GM21515 (cell line): ENCODE data around the gene HOXD13.

Experiments used
- ATAC-seq: cut with Tn5 transposase; IDR thresholded peaks from one replicate; pipeline ENCODE4 v1.9.1; 2021; ENCODE audit not compliant: unreplicated experiment

Gene HOXD13

DNA sequence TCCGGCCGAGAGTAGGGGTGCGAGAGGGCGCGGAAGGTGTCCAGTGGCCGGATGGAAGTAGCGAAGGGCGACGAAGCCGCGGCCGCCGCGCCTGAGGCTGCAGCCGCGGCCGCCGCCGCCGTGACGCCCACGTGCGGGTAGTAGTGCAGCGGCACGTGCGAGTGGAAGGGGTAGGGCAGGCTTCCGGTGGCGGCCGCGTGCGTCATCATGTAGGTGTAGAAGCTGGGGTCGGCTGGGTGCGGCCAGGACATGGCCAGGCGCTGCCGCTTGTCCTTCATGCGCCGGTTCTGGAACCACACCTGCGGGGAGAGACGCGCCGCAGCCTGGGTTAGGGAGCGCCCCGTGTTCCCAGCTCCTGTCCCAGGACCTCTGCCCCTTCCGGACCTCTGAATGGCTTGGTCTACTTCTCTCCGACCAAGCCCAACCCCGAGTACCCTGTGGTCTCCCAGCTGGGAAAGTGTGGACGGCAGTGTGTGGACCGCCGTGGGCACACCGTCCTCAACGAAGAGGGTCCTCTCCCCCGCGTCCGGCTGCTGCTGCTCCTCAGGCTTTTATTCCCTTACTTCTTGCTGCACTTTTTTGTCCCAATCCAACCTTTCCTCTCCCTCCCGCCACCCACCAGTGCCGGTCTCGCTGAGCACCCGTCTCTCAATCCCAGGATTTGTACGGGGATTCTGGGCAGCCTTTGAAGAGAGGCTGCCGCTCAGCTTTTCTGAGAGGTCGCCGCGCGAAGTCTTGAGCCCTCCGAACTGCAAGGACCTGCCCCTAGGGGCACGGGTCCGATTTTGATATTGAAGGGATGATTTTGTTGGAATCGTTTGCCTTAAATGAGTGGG lies 11.8 kb upstream of the HOXD13 start:
- no peak for ATAC-seq

DNA sequence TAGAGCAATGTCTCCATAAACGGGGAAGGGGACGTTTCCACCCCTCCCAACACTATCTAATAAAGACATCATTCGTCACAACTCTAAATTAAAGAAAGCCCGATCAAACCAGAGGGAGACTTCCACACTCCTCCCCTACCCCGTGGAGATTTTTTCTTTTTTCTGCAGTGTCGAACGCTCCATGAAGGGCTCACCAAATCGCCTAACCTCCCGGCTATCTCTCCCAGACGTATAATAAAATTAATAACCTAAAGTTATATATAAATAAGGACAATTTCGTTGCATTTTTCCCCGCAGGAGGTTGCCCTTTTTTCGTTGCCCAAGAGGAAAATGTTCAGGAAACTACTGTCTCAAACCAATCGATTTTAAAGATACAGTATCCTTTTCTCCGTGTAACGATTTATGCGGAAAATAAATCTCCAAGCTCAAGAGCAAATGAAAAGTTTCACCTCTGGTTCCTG lies 11.1 kb upstream of the HOXD13 start:
- ATAC-seq = no peak

DNA sequence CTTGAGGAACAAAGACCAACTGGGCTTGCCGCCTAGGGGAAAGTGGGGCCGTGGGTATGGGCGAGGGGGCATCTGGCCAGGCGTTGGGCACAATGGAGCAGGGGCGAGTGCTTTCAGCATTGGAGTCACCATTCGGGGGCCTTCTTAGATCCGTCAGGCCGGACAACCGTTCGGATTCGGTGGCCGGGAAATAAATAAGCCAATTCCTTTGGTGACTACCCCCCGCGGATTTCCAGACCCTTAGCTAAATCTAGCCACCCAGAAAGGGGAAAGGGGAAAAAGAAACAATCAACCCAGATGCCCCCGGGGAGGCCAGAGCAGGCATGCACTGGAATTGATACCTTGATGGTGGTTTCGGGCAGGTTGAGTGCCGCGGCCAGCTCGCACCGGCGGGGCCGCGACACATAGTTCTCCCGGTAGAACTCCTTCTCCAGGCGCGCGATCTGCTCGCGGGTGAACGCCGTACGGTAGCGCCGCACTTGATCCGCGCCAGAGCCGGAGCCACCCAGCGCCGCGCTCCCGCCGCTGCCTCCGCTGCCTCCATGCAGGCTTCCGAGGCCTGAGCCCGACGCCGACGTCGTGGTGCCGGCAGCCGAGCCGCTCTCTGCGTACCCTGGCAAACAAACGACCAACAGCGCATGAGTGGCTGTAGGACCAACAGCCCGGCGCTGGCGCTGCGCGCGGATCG lies 10.5 kb upstream of the HOXD13 start:
- ATAC-seq = no peak

DNA sequence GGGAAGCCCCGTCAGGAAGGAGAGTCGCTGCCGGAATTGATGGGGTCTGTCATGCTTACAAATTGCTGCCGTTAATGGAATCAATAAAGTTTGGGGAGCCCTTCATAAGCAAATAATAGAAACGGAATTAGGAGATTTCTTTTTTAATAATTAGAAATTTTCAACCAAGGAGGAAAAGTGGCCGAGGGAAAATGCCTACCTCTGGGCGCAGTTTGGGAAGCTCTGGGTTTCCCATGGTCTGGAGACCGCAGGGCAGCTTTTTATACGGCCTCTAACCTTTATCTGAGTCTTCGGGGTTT lies 10.0 kb upstream of the HOXD13 start:
- ATAC-seq = no peak

DNA sequence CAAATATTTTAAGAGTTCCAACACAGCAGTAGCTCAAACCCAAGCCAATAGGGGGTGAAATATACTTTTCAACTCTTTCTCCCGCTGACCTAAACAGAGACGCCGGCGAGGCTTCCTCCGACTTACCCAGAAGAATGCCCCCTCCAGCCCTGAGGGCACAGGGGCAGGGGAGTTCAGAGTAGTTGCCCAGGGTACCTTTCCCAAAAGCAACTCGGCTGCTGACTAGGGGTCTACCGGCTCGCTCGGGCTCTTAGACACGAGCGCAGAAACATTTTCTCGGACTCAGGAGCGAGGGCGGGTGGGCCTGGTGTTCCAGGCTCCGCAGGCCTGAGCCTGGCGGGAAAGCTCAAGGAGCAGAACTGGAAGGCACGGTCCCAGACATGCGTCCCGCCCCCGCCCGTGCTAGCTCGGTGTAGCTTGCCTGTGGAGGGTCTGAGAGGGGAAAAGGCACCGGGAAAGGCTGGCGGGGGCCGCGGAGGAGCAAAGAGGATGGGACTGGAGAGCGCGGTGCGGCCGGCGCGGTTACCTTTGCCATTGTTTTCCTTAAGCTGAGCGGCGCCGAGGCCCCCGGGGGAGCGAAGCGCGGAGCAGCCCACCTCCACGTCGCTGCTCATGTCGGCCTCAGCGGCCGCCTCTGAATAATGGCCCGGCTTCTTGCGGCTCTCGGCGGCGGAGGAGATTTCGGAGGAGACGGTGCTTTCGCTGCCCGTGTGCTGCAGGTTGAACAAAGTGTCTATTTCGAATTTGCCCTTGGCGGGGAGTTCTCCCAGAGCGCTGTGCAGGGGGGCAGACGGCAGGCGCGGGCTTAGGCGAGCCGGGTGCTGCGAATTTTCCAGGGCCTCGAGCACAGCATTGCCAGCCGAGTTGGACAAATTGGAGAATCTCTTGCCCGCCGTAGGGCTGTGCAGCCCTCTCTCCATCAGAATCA lies 9.4 kb upstream of the HOXD13 start:
- no peak for ATAC-seq

DNA sequence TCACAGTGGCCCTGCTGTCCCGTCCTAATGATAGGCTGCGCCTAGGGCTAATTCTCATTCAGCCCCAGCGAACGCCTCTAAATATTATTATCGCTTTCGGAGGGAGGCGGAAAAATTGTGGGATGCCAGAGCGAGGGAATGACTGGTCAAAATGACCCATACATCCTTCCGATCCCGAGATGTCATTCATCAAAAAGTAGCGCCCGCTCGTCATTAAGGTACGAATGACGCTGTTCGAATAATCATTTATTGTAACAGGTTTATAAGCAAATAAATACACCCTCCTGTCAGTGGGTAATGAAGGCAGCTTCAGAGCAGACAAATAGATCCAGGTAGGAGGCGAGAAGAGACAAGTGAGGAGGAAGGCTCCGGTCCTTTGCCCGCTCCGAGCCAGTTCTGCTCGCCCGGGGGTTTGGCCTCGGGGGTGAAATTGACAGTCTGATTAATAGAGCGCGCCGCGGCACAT lies 8.7 kb upstream of the HOXD13 start, which contains the start of gene EVX2:
EVX2 (minus strand) TSS at position 167 of the 466 bp plus-strand sequence. CDS start 186 bp downstream, outside the sequence.
- ATAC-seq = no peak

DNA sequence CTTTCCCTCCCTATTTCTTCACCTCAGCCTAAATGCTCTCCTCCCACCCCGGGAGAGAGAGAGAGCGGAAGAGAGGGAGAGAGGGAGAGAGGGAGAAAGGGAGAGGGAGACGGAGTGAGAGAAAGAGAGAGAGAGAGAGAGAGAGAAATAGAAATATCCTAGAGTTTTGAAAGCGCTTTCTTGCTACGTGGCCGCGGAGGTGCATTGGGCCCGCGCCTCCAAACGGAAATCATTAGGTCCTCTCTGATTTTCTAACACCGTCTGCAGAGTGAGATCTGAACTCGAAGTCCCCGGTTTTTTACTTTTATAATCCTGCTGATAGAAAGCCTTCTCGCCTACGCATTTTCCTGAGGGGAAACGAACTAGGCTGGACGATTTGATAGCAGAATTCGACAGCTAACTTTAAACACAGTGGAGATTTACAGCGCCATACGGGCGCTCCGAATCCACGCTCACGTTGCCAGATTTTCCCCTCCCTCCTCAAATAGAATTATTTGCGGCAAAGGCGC lies 7.9 kb upstream of the HOXD13 start:
- no peak for ATAC-seq

DNA sequence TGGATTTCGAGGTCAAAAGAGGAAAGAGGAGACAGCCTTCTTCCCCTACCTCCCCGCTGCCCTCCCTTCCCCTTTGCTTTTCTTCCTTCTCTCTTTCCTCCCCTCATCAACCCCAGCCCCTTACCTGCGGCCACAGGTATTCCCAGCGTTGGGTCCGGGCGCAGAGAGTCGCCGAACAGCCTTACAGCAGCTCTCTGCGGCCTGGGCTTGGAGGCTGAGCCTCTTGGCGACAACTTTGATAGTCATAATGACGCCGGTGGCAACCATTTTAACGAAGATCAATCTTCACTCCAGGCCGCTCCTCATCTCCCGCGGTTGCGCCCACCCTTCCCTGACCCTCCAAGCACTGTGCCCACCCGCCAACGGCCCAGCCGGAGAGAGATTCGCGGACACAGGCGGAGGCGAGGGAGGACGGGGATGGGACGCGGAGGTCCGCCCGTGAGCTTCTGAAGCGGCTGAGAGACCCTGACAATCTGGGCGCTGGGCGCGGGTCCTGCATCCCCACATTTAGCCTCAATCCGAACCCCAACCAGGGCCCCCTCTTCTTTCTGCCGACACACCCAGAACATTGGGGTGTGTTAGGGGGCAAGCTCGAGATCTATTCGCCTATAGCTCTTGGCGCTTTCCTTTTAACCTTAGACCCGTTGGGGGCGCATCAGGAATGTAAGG lies 7.3 kb upstream of the HOXD13 start:
- no peak for ATAC-seq

DNA sequence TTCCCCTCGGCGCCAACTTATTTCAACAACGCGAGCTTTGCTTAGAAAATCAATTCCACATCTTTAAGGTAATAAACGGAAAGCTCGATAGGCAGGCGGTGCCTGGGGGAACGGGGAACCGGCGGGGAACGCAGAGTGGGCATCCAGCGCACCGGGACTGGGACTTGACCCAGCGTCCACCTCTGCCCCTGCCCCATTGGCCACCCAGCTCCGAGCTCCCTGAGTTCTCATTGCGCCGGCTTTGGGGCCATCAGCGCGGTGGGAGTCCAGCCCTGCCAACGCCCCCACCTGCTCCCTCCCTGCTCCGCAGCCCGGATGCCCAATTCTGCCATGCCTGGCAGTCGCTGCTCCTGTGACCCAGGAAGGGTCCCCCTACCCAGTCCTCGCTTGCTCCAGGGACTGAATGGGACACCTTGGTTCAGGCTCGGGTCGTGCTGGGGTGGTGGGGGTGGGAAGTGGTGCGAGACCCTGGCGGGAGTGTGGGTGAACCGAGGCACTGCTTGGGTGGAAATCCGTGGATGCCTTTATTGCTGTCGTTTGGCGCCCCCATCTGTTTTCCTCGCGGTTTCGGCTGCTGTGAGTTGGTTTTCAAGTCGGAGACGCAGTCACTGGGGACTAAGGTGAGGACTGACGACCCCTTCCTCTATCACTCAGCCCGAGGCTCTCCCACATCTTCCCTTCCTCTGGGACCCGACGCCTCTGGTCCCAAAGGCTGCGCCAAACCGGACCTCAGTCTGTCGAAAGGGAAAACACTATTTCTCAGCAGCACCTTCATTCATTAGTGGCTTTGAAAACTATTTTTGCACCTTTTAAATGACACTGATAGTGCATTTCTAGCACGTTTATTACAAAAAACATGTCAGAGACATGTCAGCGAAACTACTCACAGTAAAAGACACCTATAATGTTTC lies 6.4 kb upstream of the HOXD13 start:
- ATAC-seq = no peak

DNA sequence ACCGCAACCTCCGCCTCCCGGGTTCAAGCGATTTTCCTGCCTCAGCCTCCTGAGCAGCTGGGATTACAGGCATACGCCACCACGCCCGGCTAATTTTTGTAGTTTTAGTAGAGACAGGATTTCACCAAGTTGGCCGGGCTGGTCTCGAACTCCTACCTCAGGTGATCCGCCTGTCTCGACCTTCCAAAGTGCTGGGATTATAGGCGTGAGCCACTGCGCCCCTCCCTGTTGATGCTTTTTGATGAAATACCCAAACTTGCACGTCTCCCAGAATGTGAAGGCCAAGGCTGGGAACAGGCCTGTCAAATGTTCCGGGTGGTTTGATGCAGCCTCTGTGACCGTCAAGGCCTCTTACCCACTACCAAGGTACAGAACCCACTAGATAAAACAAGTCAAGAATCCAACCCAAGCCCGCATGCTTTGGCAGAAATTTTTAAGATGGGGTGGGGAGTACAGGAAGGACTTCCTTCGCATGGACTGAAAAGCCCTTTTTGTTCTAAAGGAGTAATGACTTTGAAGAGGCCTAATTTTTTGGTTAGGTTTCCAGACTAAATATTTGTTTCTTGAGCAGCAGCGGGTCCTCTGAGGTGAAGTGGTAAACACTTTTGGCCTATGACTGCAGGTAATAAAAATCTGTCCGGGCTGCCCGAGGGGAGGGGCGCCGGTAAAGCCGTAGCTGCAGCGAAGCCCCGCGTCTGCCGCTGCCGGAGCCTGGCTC lies 5.0 kb upstream of the HOXD13 start:
- no peak for ATAC-seq

DNA sequence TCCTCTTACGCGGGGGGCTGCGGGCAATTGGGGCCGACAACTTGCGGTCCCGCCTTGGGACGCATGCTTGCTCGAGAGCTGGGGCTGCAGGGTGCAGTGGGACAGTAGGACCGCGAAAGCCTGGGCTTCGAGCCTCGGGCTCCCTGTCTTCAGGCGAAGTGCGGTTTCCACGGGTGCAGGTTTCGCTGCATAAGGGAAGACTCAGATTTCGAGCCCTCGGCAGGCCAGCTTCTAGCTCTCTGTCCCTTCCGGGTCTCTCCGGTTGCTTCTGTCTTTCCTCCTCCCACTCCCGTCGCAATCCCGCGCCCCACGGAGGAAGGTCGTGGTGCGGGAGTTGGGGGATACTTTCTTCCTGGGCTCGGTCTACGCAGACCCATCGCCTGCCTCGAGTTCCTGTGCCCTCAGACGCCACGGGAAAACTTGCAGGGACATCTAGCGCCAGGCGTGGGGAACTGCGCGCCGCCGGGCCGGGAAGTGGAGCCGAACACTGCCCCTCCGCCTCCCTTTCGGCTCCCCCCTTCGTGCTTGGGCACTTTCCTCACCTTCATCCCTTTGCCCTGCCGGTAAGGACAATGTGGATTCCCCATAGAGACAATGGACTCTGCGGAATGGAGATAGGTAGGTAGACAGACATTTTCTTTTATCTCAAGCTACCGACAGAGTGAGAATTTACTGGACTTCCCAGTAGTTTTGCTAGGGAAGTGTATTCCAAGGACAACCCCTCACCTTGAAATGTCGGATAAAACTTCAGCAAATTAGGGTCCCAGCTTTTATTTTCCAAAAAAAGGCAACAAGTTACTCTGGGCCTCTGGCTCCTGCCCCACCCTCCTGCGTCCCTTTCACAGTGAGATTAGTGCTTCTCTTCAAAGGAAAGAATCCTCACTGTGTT lies 4.2 kb upstream of the HOXD13 start:
- ATAC-seq = no peak

DNA sequence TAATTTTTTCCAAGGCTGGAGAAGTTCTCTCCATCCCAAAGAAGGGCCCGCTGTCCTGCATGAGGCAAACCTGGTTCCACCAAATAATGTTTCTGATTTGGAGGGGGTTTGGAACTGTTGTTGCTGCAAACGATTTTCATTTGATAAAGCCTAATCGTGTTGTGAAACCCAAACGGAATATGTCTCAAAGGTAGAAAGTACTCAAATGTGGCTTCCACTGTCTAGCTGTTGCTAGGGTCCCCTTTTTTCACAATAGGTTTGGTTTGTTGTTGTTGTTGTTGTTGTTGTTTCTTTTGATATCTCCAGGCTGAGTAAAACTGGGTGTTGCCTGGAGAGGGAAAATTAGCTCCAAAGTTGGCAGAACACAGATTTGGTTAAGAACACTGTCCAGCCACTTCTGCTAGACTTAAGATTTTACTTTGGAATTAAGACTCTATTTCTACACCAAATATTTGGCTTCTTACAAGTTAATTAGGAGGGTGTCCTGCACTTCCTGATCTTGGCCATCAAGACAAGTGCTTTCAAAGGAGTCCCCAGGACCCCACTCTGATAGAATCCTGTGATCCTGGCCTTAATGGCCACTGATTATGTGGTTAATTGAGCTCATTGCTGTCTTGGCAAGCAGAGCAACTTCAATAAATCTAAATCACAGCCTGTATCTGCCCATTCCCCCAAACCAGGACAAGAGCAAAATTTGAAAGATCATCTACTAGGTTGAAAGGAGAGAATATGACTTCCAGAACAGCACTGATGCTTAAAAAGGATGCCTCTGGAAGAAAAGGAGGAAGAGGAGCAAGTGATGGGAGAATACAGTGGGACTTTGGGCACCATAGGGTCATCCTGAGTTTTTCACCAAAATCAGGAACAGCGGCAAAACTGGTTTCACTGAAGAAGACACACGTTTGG lies 3.3 kb upstream of the HOXD13 start:
- no peak for ATAC-seq

DNA sequence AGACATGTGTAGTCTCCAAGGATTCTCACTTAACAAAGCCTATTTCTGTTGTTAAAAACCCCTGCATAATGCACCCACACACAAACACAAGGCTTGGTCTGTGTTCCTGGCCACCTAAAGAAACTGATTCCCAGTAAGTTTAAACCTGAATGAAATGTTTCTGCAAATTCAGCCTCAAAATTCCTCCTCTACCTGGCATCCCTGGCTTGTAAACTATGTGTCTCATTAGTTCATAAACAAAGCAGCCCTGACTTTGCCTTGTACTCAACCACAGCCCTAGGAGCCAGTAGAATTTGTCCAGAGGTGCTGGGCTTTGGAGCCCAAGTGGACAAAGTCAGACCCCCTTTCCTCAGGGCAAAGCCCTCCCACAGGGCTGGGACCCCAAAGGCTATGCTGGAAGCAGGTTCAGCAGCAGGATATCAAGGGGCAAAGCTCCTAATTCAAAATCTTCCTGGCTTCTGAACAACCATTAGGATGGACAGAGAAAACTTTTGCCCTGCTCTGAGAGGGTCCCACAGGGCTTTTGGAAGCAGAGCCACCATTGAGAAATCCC lies 2.6 kb upstream of the HOXD13 start:
- no peak for ATAC-seq

DNA sequence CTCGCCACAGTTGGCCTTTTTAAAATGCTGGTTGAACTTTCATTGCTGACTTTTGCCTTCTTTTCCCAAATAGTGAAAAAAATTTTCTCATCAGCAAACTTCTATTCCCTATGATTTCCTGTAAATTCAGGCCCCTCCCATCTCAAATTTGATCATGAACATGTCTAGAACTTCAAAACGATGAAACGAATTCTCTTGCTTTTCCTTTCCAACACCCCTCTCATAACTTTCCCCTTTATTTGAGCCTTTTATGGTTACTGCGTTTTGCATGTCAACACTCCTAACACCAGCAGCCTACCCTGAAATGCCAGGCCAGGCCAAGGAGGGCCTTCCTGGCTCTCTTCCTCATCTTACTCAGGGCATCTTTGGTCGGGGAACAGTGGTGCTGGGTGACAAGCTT lies 1.7 kb upstream of the HOXD13 start:
- no peak for ATAC-seq

DNA sequence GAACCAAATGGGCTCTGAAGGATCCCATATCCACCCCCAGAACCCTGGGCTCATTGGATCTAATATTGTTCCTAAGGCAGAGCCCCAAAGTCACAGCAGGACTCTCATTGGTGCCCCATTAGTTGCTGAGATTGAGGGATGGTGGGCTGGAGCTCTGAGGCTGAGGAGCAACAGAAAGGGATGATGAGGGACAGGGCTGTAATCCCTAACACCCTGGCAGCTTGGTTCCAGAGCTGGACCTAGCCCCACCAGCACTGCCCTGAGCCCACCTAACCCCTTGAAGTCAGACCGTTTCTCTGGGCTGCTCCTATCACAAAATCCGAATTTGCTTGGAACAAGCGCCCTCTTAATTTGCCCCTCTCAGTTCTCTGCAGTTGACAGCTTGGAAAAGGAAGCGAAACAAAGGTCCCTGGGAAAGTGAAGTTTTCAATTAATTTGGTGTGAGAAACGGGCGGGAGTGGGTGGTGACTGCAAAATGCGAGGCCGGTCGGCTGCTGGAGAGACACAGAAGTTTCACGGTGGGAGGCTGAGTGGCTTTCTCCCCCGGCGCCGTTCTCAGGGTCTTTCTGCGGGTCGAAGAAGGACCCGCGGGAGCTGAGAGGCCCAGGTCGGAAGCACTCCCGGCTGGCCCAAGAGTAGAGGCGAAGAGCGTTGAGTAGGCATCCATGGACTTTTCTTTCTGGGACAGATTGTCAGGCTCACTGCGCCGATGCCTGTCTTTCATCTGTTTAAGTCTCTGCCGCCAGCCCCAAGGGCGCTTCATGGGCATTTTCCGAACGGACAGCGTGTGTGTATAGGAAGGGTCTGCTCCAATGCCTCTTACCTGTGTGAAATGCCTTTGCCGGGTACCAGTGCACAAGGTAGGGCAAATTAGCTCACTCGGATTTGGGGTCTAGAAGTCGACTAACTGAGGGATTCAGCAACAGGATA lies 927 bp upstream of the HOXD13 start:
- no peak for ATAC-seq
